Liver (tissue), 9 donors: ENCODE results near the gene PAX8. TPM values are rescaled to one million over a fixed set of nuclear protein-coding genes. Genes with fewer than 3 reads are reported as not detected.

ENCODE experiments used
- DNase-seq: peaks from one replicate; pipeline ENCODE4 v3.0.0-alpha.2; 2017; ENCODE audit warnings: low spot score
- H3K27ac ChIP-seq, 2 donors: one replicate each; pipeline ENCODE4 v1.7.0; 2013; ENCODE audit warnings: inconsistent platforms in 2 of 2, low read length in 2 of 2, control low read depth in 1 of 2, low read depth in 1 of 2, mild to moderate bottlenecking in 1 of 2
- H3K27me3 ChIP-seq, 4 donors: one replicate each; pipeline versions ENCODE4 v1.6.1 to v1.7.0; 2013; ENCODE audit warnings: low read length in 3 of 4, inconsistent platforms in 1 of 4, mild to moderate bottlenecking in 1 of 4, moderate library complexity in 1 of 4; ENCODE audit not compliant: control insufficient read depth in 4 of 4, insufficient read depth in 4 of 4
- H3K36me3 ChIP-seq, 4 donors: one replicate each; pipeline versions ENCODE4 v1.6.1 to v1.7.0; 2013; ENCODE audit warnings: low read length in 3 of 4, mild to moderate bottlenecking in 3 of 4, low read depth in 1 of 4, moderate library complexity in 1 of 4; ENCODE audit not compliant: control insufficient read depth in 4 of 4, insufficient read depth in 3 of 4
- H3K4me1 ChIP-seq, 4 donors: one replicate each; pipeline versions ENCODE4 v1.6.1 to v1.7.0; 2013; ENCODE audit warnings: low read length in 3 of 4, mild to moderate bottlenecking in 3 of 4, moderate library complexity in 1 of 4; ENCODE audit not compliant: control insufficient read depth in 4 of 4, insufficient read depth in 4 of 4
- H3K4me3 ChIP-seq, 3 donors: one replicate each; pipeline versions ENCODE4 v1.6.1 to v1.7.0; 2013; ENCODE audit warnings: low read length in 3 of 3, control low read depth in 1 of 3, low read depth in 1 of 3, mild to moderate bottlenecking in 1 of 3
- H3K9ac ChIP-seq, 2 donors: one replicate each; pipeline ENCODE4 v1.7.0; 2013; ENCODE audit warnings: low read length in 2 of 2, mild to moderate bottlenecking in 2 of 2, moderate library complexity in 2 of 2, control low read depth in 1 of 2, low read depth in 1 of 2
- H3K9me3 ChIP-seq, 4 donors: one replicate each; pipeline versions ENCODE4 v1.6.1 to v1.7.0; 2013; ENCODE audit warnings: low read length in 3 of 4; ENCODE audit not compliant: control insufficient read depth in 4 of 4
- ATF3 ChIP-seq: IDR thresholded peaks from 2 replicates; pipeline ENCODE4 v1.6.1; 2016; ENCODE audit warnings: antibody characterized with exemption
- CTCF ChIP-seq: fragments of 150-350 bp; IDR thresholded peaks from 2 replicates; pipeline ENCODE4 v1.5.1; 2017; ENCODE audit warnings: improper control_type of control experiment, low read depth, low read length; ENCODE audit not compliant: missing input control
- FOXA1 ChIP-seq: IDR thresholded peaks from 2 replicates; pipeline ENCODE4 v1.6.1; 2016; ENCODE audit warnings: antibody characterized with exemption
- FOXA2 ChIP-seq: IDR thresholded peaks from 2 replicates; pipeline ENCODE4 v1.6.1; 2016; ENCODE audit warnings: antibody characterized with exemption
- GABPA ChIP-seq, 2 donors: IDR thresholded peaks in 1 of 2; conservative IDR thresholded peaks in 1 of 2; 2 replicates each; pipeline ENCODE4 v1.6.1; 2016; ENCODE audit warnings: antibody characterized with exemption in 2 of 2, mild to moderate bottlenecking in 1 of 2, moderate library complexity in 1 of 2
- HNF4A ChIP-seq, 2 donors: conservative IDR thresholded peaks; 2 replicates each; pipeline ENCODE4 v1.6.1; 2016; ENCODE audit warnings: antibody characterized with exemption in 2 of 2, mild to moderate bottlenecking in 2 of 2
- JUND ChIP-seq, 2 donors: IDR thresholded peaks; 2 replicates each; pipeline ENCODE4 v1.6.1; 2016; ENCODE audit warnings: antibody characterized with exemption in 2 of 2
- NR2F2 ChIP-seq: IDR thresholded peaks from 2 replicates; pipeline ENCODE4 v1.6.1; 2016; ENCODE audit warnings: antibody characterized with exemption
- RAD21 ChIP-seq, 2 donors: IDR thresholded peaks; 2 replicates each; pipeline ENCODE4 v1.6.1; 2016; ENCODE audit warnings: antibody characterized with exemption in 2 of 2, mild to moderate bottlenecking in 2 of 2
- REST ChIP-seq: IDR thresholded peaks from 2 replicates; pipeline ENCODE4 v1.6.1; 2016; ENCODE audit warnings: antibody characterized with exemption, mild to moderate bottlenecking
- RXRA ChIP-seq, 2 donors: IDR thresholded peaks; 2 replicates each; pipeline ENCODE4 v1.6.1; 2017 to 2018; ENCODE audit warnings: antibody characterized with exemption in 2 of 2, mild to moderate bottlenecking in 1 of 2
- SP1 ChIP-seq: IDR thresholded peaks from 2 replicates; pipeline ENCODE4 v1.6.1; 2018; ENCODE audit warnings: antibody characterized with exemption, mild to moderate bottlenecking
- TAF1 ChIP-seq: conservative IDR thresholded peaks from 2 replicates; pipeline ENCODE4 v1.6.1; 2016; ENCODE audit warnings: antibody characterized with exemption, mild to moderate bottlenecking
- ZBTB33 ChIP-seq: IDR thresholded peaks from 2 replicates; pipeline ENCODE4 v1.6.1; 2016; ENCODE audit warnings: antibody characterized with exemption
- WGBS: extraction: QIAGEN DNeasy Blood & Tissue Kit; methylation state at CpG from one replicate; pipeline ENCODE4 v1.1.7; 2013; 5-methylcytosine and 5-hydroxymethylcytosine counted together
- polyA plus RNA-seq, 2 donors: library from polyadenylated mRNA; stranded (reverse) in 1 of 2; unstranded in 1 of 2; fragments of 200-250 nt in 1 of 2; fragments of >200 nt in 1 of 2; fragmentation: Nextera tagmentation in 1 of 2; extraction: Ambion mirVana in 1 of 2; gene quantifications; one replicate each; pipeline versions ENCODE4 v1.2.1 to v1.2.3, GENCODE V29; 2013 to 2015
- total RNA-seq, 2 donors: library from RNA; depleted of rRNA; stranded (reverse); fragments of >200 nt; gene quantifications; one replicate each; pipeline ENCODE4 v1.2.3, GENCODE V29; 2014
- donor health status: healthy.
- donor health status: healthy.
- donor health status: healthy.
- donor health status: healthy.
- donor health status: healthy.

Gene PAX8
- total and polyA plus RNA-seq, 4 donors = 0.09 to 0.85 (median 0.33) TPM

GRCh38 chr2:113240150-113240914 is 38.4 kb downstream of the PAX8 start:
- DNase-seq = no peak
- no peak overlapping the region for H3K9ac ChIP-seq
- TF ChIP-seq SP1 (no peak), RAD21 (IDR thresholded peaks at IDR 0.05) (peak; percentile 22 to 57), NR2F2 (no peak), RXRA (IDR thresholded peaks at IDR 0.05) (no peak)
- no peak overlapping the region for H3K27ac ChIP-seq
- H3K36me3 ChIP-seq = no peaks in the 10 kb centered on the region
- peaks cover 5 to 19% (median 7%) of the 10 kb centered on the region in 4 donors for H3K4me1 ChIP-seq
- H3K4me3 ChIP-seq = no peak overlapping the region
- WGBS = 31% methylated on average over 15 of the region's 15 CpGs
- H3K9me3 ChIP-seq = no peaks in the 10 kb centered on the region
- H3K27me3 ChIP-seq = no peaks in the 10 kb centered on the region

GRCh38 chr2:113238871-113239839 is 39.6 kb downstream of the PAX8 start:
- Histone ChIP-seq H3K36me3 (no peaks in the 10 kb centered on the region), H3K9ac (no peak overlapping the region), H3K4me1 (peaks cover 1 to 11% (median 7%) of the 10 kb centered on the region in 4 donors), H3K27ac (no peak overlapping the region), H3K27me3 (no peaks in the 10 kb centered on the region), H3K9me3 (no peaks in the 10 kb centered on the region), H3K4me3 (no peak overlapping the region)
- DNase-seq = no peak
- TF ChIP-seq HNF4A (conservative IDR thresholded peaks at IDR 0.05) (no peak), NR2F2 (no peak), REST (no peak), FOXA2 (no peak), CTCF (no peak), ZBTB33 (no peak), RXRA (IDR thresholded peaks at IDR 0.05) (no peak), GABPA (IDR thresholded peaks at IDR 0.05 in 1 of 2, conservative IDR thresholded peaks at IDR 0.05 in 1 of 2) (no peak), TAF1 (no peak), SP1 (no peak), ATF3 (no peak), JUND (IDR thresholded peaks at IDR 0.05) (no peak), RAD21 (IDR thresholded peaks at IDR 0.05) (no peak), FOXA1 (no peak)
- WGBS = 88% methylated on average over 9 of the region's 9 CpGs
